ENCODE data around the gene ADGRV1. TPM values are rescaled to one million over a fixed set of nuclear protein-coding genes. Genes with fewer than 3 reads are reported as not detected.
A peak's percentile ranks its signal among the peaks of the same experiment; 100 is the strongest.

Gene ADGRV1
- total and polyA plus RNA-seq, 9 of the 15 experiments (the other 6 are each of a cell fraction or from before 2014, with no cell fraction given) = 21.7 to 156 (median 58.2) TPM

GRCh38 chr5:90983148-90983547 lies 424.6 kb downstream of the ADGRV1 start (continued):
- TF ChIP-seq ID3 (CRISPR knock-in tag; IDR thresholded peaks at IDR 0.05) = no peak
- peak; percentile 70; the same call in 1 of the 2 replicates for TF ChIP-seq ID3 (tag; IDR thresholded peaks at IDR 0.05)
- no peak for TF ChIP-seq ZNF253 (CRISPR knock-in tag; conservative IDR thresholded peaks at IDR 0.05)
- 0 out of 2 replicates have a peak, but pooled peaks have one; percentile 26 for TF ChIP-seq HCFC1 (IDR thresholded peaks at IDR 0.05; ENCODE audit: low read depth, low read length)
- peak; percentile 47; the same call in 1 of the 2 replicates for TF ChIP-seq MEF2A (IDR thresholded peaks at IDR 0.05; ENCODE audit: control insufficient read depth, low read depth, low read length)
- TF ChIP-seq RERE (CRISPR knock-in tag; IDR thresholded peaks at IDR 0.05; ENCODE audit: borderline replicate concordance) = peak; percentile 70; the same call in 1 of the 2 replicates
- TF ChIP-seq CBX8 (IDR thresholded peaks at IDR 0.05; ENCODE audit: borderline replicate concordance, extremely low read depth, low read depth, low read length, poor library complexity, severe bottlenecking) = no peak
- peak; percentile 99 for TF ChIP-seq TAL1 (IDR thresholded peaks at IDR 0.05)
- TF ChIP-seq ZNF41 (CRISPR knock-in tag; conservative IDR thresholded peaks at IDR 0.05) = peak; percentile 84
- TF ChIP-seq ZNF76 (CRISPR knock-in tag; IDR thresholded peaks at IDR 0.05; ENCODE audit: borderline replicate concordance) = peak; percentile 83; the same call in 1 of the 2 replicates
- peak; percentile 99 for TF ChIP-seq SMAD4 (CRISPR knock-in tag; conservative IDR thresholded peaks at IDR 0.05)
- TF ChIP-seq GATA2 (CRISPR knock-in tag; IDR thresholded peaks at IDR 0.05) = peak; percentile 96
- peak; percentile 55; the same call in 1 of the 2 replicates for TF ChIP-seq ZNF274 (IDR thresholded peaks at IDR 0.05; ENCODE audit: borderline replicate concordance, low read depth, low read length)
- TF ChIP-seq DEAF1 (CRISPR knock-in tag; IDR thresholded peaks at IDR 0.05) = peak; percentile 38; the same call in 1 of the 2 replicates
- TF ChIP-seq FOXJ2 (tag; IDR thresholded peaks at IDR 0.05) = peak; percentile 94
- TF ChIP-seq ATF6 (CRISPR knock-in tag; IDR thresholded peaks at IDR 0.05) = no peak
- peak; percentile 95; the same call in 1 of the 2 replicates for TF ChIP-seq ZNF584 (CRISPR knock-in tag; IDR thresholded peaks at IDR 0.05; ENCODE audit: low read depth)
- TF ChIP-seq NRF1 (conservative IDR thresholded peaks at IDR 0.05 in 1 of 2, IDR thresholded peaks at IDR 0.05 in 1 of 2) = no peak

All from K562 (cell line).